ENCODE data around the gene PLCB1. TPM values are rescaled to one million over a fixed set of nuclear protein-coding genes. Genes with fewer than 3 reads are reported as not detected.

PLCB1 gene
- polyA plus RNA-seq, 1 donor (not counting 4 experiments of a cell fraction or from before 2014, with no cell fraction given), result 0.37 TPM

DNA sequence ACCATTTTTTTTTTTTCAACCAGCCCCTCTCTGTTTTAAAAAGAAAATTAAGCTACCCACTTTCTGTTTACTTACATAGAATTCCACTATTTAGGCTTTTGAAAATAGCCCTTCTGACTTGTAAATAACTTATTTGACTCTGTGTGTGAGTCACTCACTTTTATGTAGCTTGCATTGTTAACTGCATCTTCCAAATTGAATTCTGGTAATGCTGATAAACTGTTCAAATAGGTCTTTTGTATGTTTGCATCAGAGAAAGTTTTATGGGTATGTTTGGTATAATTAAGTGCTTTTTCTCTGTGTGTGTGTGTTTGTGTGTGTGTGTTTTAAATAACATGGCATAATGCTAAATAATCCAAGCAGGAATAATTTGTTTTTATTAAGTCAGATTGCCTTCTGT is 360.1 kb downstream of the PLCB1 start:
- no peaks in the 10 kb centered on the region for H3K27me3 ChIP-seq (ENCODE audit: control insufficient read depth, extremely low read depth, insufficient read depth, low read length)
- dilution Hi-C loops (cut with MboI; ENCODE audit: extremely low pct_ligation_motif_present, low sequenced_read_pairs), result no loop called here

DNA sequence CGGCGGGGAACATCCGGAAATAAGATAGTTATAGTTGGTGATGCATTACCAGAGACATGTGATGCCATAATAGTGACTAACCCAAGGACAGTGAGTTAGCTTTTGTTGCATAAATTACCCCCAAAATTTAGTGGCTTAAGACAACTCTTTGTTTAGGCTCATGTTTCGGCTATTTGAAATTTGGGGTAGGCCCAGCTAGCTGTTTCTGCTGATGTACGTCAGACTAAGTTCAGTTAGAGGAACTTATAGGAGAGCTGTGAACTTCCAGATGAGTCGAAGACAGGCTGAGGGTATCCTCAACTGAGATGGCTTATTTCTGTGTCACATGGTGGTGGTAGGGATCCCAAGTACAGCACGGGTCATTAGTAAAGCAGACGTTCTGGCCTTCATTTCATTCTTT is 366.5 kb downstream of the PLCB1 start:
- dilution Hi-C loops (cut with MboI; ENCODE audit: extremely low pct_ligation_motif_present, low sequenced_read_pairs), result no loop called here

More for the DNA sequence above, 360.1 kb downstream of the PLCB1 start:
- no peaks in the 10 kb centered on the region for H4K20me1 ChIP-seq (ENCODE audit: control insufficient read depth, extremely low read depth, insufficient read depth, low read length)
- H3K9ac ChIP-seq (ENCODE audit: control insufficient read depth, extremely low read depth, insufficient read depth, low read length), result no peak overlapping the region
- no peak overlapping the region for H3K4me3 ChIP-seq (ENCODE audit: control insufficient read depth in 2 of 3, extremely low read depth in 1 of 3, insufficient read depth in 2 of 3, low read depth in 1 of 3, low read length in 3 of 3)
- no peaks in the 10 kb centered on the region for H3K9me3 ChIP-seq (ENCODE audit: control insufficient read depth, low read depth, low read length)
- no peak overlapping the region for H2AFZ ChIP-seq (ENCODE audit: control insufficient read depth, low read length)
- H3K4me2 ChIP-seq (ENCODE audit: control insufficient read depth, extremely low read depth, insufficient read depth, low read depth, low read length), result no peak overlapping the region
- H3K79me2 ChIP-seq (ENCODE audit: control insufficient read depth, insufficient read depth, low read length), result no peaks in the 10 kb centered on the region
- H3K36me3 ChIP-seq (ENCODE audit: control insufficient read depth in 2 of 2, extremely low read depth in 1 of 2, insufficient read depth in 2 of 2, low read length in 2 of 2), result no peaks in the 10 kb centered on the region
- H3K27ac ChIP-seq (ENCODE audit: control insufficient read depth, insufficient read depth, low read length), result no peak overlapping the region
- FAIRE-seq (no peak), DNase-seq (ENCODE audit: low read depth, low spot score) (no peak)
- H3K4me1 ChIP-seq (ENCODE audit: control insufficient read depth, extremely low read depth, insufficient read depth, low read length), result no peaks in the 10 kb centered on the region
- no peaks in the 10 kb centered on the region for H3K9me1 ChIP-seq (ENCODE audit: control insufficient read depth, extremely low read depth, insufficient read depth, low read length)
- TF ChIP-seq, protein P1, sequence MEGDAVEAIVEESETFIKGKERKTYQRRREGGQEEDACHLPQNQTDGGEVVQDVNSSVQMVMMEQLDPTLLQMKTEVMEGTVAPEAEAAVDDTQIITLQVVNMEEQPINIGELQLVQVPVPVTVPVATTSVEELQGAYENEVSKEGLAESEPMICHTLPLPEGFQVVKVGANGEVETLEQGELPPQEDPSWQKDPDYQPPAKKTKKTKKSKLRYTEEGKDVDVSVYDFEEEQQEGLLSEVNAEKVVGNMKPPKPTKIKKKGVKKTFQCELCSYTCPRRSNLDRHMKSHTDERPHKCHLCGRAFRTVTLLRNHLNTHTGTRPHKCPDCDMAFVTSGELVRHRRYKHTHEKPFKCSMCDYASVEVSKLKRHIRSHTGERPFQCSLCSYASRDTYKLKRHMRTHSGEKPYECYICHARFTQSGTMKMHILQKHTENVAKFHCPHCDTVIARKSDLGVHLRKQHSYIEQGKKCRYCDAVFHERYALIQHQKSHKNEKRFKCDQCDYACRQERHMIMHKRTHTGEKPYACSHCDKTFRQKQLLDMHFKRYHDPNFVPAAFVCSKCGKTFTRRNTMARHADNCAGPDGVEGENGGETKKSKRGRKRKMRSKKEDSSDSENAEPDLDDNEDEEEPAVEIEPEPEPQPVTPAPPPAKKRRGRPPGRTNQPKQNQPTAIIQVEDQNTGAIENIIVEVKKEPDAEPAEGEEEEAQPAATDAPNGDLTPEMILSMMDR (optimal IDR thresholded peaks at IDR 0.05 in 1 of 3, IDR thresholded peaks at IDR 0.05 in 1 of 3, conservative IDR thresholded peaks at IDR 0.05 in 1 of 3; ENCODE audit: extremely low read depth in 1 of 3, insufficient read depth in 2 of 3, low read length in 3 of 3), result no peak
- no peak for TF ChIP-seq EZH2 (IDR thresholded peaks at IDR 0.05; ENCODE audit: low read length)

More for the DNA sequence above, 366.5 kb downstream of the PLCB1 start:
- DNase-seq (ENCODE audit: low read depth, low spot score), result no peak
- Histone ChIP-seq H3K4me2 (ENCODE audit: control insufficient read depth, extremely low read depth, insufficient read depth, low read depth, low read length) (no peak overlapping the region), H3K9me3 (ENCODE audit: control insufficient read depth, low read depth, low read length) (no peaks in the 10 kb centered on the region), H3K27ac (ENCODE audit: control insufficient read depth, insufficient read depth, low read length) (no peak overlapping the region), H3K27me3 (ENCODE audit: control insufficient read depth, extremely low read depth, insufficient read depth, low read length) (no peaks in the 10 kb centered on the region), H3K79me2 (ENCODE audit: control insufficient read depth, insufficient read depth, low read length) (no peaks in the 10 kb centered on the region), H2AFZ (ENCODE audit: control insufficient read depth, low read length) (no peak overlapping the region), H3K4me1 (ENCODE audit: control insufficient read depth, extremely low read depth, insufficient read depth, low read length) (no peaks in the 10 kb centered on the region), H3K36me3 (ENCODE audit: control insufficient read depth in 2 of 2, extremely low read depth in 1 of 2, insufficient read depth in 2 of 2, low read length in 2 of 2) (no peaks in the 10 kb centered on the region), H3K9me1 (ENCODE audit: control insufficient read depth, extremely low read depth, insufficient read depth, low read length) (no peaks in the 10 kb centered on the region), H3K4me3 (ENCODE audit: control insufficient read depth in 2 of 3, extremely low read depth in 1 of 3, insufficient read depth in 2 of 3, low read depth in 1 of 3, low read length in 3 of 3) (no peak overlapping the region), H4K20me1 (ENCODE audit: control insufficient read depth, extremely low read depth, insufficient read depth, low read length) (no peaks in the 10 kb centered on the region), H3K9ac (ENCODE audit: control insufficient read depth, extremely low read depth, insufficient read depth, low read length) (no peak overlapping the region)
- no peak for FAIRE-seq
- TF ChIP-seq, protein P1 (optimal IDR thresholded peaks at IDR 0.05 in 1 of 3, IDR thresholded peaks at IDR 0.05 in 1 of 3, conservative IDR thresholded peaks at IDR 0.05 in 1 of 3; ENCODE audit: extremely low read depth in 1 of 3, insufficient read depth in 2 of 3, low read length in 3 of 3), result no peak
- no peak for TF ChIP-seq EZH2 (IDR thresholded peaks at IDR 0.05; ENCODE audit: low read length)

Data from keratinocyte (primary cell).